Measurements from ENCODE around the gene SERPINF2.

DNA sequence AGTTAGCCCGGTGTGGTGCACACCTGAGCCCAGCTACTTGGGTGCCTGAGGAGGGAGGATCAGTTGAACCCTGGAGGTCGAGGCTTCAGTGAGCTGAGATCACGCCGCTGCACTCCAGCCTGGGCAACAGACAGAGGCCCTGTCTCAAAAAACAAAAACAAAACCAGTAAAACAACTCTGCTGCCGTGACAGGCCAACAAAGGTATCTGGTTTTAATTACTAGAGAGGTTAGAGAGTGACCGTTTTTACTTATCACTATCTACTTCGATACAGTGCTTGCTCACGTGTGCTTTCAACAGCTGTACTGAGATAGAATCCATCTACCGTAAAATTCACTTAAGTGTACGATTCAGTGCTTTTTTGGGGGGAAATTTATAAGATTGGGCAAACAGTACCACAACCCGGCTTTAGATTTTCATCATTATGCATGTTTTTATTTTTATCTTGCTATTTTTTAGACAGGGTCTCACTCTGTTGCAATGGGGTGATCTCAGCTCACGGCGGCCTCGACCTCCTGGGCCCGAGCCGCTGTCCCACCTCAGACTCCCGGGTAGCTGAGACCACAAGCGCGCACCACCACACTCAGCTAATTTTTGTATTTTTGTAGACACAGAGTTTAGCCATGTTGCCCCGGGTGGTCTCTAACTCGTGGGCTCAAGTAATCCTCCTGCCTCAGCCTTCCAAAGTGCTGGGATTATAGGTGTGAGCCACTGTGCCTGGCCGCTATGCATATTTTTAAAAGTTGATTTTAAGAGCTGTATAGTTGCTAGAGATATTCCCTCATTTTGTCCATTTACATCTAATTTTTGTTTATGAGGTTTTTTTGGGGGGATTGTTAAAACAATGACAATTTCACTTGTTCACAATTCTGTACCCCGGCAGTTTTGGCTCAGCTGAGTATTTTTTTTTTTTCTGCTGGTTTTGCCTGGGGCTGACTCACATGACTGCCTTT is 50.1 kb downstream of the SERPINF2 start:
- TF ChIP-seq, protein P1, sequence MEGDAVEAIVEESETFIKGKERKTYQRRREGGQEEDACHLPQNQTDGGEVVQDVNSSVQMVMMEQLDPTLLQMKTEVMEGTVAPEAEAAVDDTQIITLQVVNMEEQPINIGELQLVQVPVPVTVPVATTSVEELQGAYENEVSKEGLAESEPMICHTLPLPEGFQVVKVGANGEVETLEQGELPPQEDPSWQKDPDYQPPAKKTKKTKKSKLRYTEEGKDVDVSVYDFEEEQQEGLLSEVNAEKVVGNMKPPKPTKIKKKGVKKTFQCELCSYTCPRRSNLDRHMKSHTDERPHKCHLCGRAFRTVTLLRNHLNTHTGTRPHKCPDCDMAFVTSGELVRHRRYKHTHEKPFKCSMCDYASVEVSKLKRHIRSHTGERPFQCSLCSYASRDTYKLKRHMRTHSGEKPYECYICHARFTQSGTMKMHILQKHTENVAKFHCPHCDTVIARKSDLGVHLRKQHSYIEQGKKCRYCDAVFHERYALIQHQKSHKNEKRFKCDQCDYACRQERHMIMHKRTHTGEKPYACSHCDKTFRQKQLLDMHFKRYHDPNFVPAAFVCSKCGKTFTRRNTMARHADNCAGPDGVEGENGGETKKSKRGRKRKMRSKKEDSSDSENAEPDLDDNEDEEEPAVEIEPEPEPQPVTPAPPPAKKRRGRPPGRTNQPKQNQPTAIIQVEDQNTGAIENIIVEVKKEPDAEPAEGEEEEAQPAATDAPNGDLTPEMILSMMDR (tag by site-specific recombination; IDR thresholded peaks at IDR 0.05), result no peak
- TF ChIP-seq SP3 (tag by site-specific recombination; IDR thresholded peaks at IDR 0.05) (no peak), ZNF138 (tag by site-specific recombination; IDR thresholded peaks at IDR 0.05; ENCODE audit: borderline replicate concordance) (no peak)
- TF ChIP-seq, protein P2, sequence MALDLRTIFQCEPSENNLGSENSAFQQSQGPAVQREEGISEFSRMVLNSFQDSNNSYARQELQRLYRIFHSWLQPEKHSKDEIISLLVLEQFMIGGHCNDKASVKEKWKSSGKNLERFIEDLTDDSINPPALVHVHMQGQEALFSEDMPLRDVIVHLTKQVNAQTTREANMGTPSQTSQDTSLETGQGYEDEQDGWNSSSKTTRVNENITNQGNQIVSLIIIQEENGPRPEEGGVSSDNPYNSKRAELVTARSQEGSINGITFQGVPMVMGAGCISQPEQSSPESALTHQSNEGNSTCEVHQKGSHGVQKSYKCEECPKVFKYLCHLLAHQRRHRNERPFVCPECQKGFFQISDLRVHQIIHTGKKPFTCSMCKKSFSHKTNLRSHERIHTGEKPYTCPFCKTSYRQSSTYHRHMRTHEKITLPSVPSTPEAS (tag by site-specific recombination; IDR thresholded peaks at IDR 0.05), result no peak
